IPS-15b (cell line): Measurements from ENCODE around the gene ANO2.
"Not testable (repeated sequence)": the region's sequence is repeated elsewhere in the genome, so short reads cannot be mapped to it uniquely, and the experiment has no call there.

Source experiments
- H3K27me3 ChIP-seq: one replicate; pipeline ENCODE4 v1.6.1; 2013; ENCODE audit warnings: low read length; ENCODE audit not compliant: control insufficient read depth, insufficient read depth
- H3K36me3 ChIP-seq: one replicate; pipeline ENCODE4 v1.6.1; 2013; ENCODE audit warnings: low read length; ENCODE audit not compliant: control insufficient read depth, insufficient read depth
- H3K4me1 ChIP-seq: one replicate; pipeline ENCODE4 v1.6.1; 2013; ENCODE audit warnings: mild to moderate bottlenecking, low read length; ENCODE audit not compliant: control insufficient read depth, insufficient read depth
- H3K4me3 ChIP-seq: one replicate; pipeline ENCODE4 v1.5.1; 2013; ENCODE audit warnings: low read depth, low read length
- H3K9ac ChIP-seq: one replicate; pipeline ENCODE4 v1.6.1; 2013; ENCODE audit warnings: low read depth, mild to moderate bottlenecking, low read length
- H3K9me3 ChIP-seq: one replicate; pipeline ENCODE4 v1.6.1; 2013; ENCODE audit warnings: mild to moderate bottlenecking, low read length; ENCODE audit not compliant: control insufficient read depth, insufficient read depth

Gene ANO2

DNA sequence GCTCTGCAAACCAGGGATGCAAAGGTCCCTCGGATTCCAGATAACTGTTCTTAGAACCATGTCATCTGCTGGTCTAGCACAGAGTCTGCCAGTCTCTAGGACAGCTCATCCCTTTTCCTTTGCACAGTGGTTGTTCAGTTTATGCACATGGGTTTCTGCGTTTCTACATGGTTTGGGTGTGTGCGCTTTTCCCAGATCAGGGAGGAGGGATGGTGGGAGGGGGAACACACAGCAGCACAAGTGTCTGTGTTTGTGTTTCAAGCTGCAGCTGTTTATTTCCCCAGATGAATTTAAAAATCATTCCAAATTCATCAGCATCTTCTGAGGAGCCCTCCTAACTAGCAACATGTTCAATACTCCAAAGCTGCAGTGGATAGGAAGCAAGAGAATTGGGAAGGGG, 45.4 kb downstream of the ANO2 start:
- Histone ChIP-seq H3K9me3 (no peaks in the 10 kb centered on the region), H3K4me1 (no peaks in the 10 kb centered on the region), H3K9ac (no peak overlapping the region), H3K4me3 (no peak overlapping the region), H3K36me3 (no peaks in the 10 kb centered on the region), H3K27me3 (no peaks in the 10 kb centered on the region)

DNA sequence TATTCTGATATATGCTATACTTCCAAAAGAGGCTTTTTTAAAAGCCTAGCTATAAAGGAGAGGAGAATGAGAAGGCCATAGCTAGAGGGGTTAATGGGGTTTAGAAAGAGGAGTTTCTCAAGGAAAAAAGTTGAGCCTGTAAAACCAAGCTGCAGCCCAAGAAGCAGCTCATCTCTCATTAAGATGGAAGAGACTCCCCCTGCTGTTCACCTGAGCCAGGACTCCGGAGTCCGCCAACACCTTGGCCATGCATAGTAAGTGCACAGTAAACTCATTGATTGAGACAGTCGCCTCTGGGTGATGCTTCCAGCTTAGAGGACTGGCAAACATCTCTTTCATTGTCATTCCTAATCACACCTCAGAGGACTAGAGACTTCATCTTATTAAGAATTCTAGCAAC, 46.2 kb downstream of the ANO2 start:
- H3K9me3 ChIP-seq = no peaks in the 10 kb centered on the region
- H3K9ac ChIP-seq = no peak overlapping the region
- H3K27me3 ChIP-seq = no peaks in the 10 kb centered on the region
- H3K4me1 ChIP-seq = no peaks in the 10 kb centered on the region
- H3K4me3 ChIP-seq = no peak overlapping the region
- H3K36me3 ChIP-seq = no peaks in the 10 kb centered on the region

DNA sequence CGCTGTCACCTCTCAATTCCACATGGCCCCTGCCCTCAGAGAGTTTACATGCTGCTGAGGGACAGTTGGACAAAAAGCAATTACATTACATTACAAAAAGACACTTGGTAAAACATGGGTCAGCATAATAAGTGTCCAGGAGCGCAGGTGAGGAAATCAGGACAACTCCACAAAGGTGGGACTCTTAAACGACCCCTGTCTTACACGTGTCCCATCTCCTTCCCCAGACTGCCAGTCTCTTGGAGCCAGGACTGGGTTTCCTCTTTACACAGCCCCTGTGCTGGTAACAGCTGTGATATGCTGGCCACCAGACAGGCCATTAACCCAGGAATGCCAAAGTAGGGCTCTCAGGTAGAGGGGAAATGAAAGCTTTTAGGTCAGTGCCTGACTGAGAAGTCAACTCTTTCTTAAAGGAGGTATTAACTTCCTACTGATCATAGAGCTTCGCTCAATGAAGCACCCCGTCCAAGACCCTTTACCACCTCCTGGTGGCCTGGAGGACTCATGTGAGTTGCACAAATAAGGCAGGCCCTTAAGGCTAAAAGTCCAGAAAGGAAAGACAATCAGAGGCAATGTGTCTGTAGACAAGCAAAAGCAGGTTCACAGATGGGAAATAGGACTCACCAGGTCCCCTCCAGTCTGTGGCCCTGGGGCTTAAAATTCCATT, 55.5 kb downstream of the ANO2 start:
- Histone ChIP-seq H3K4me1 (no peaks in the 10 kb centered on the region), H3K9me3 (no peaks in the 10 kb centered on the region), H3K27me3 (no peaks in the 10 kb centered on the region), H3K9ac (no peak overlapping the region), H3K4me3 (no peak overlapping the region), H3K36me3 (no peaks in the 10 kb centered on the region)

DNA sequence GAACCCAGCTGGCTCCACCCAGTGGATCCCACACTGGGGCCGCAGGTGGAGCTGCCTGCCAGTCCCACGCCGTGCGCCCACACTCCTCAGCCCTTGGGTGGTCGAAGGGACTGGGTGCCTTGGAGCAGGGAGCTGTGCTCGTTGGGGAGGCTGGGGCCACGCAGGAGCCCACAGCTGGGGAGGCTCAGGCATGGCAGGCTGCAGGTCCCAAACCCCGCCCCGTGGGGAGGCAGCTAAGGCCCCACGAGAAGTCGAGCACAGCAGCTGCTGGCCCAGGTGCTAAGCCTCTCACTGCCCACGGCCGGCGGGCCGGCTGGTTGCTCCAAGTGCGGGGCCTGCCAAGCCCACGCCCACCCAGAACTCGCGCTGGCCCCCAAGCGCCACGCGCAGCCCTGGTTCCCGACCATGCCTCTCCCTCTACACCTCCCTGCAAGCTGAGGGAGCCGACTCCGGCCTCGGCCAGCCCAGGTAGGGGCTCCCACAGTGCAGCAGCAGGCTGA, 56.2 kb downstream of the ANO2 start:
- no peaks in the 10 kb centered on the region for H3K4me1 ChIP-seq
- H3K27me3 ChIP-seq = no peaks in the 10 kb centered on the region
- H3K36me3 ChIP-seq = no peaks in the 10 kb centered on the region
- H3K9ac ChIP-seq = no peak overlapping the region
- no peak overlapping the region for H3K4me3 ChIP-seq
- no peaks in the 10 kb centered on the region for H3K9me3 ChIP-seq

DNA sequence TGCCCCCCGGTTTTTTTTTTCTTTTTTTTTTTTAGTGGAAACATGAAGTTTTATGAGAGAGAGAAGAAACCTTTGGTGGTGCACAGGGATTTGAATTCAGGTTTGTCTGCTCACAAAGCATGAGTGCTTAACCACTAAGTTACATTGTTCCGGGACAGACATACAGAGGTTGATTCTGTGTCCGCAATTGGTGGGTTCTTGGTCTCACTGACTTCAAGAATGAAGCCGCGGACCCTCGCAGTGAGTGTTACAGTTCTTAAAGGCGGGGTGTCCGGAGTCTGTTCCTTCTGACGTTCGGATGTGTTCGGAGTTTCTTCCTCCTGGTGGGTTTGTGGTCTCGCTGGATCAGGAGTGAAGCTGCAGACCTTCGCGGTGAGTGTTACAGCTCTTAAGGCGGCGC, 57.2 kb downstream of the ANO2 start:
- H3K4me3 ChIP-seq, H3K9ac ChIP-seq, H3K9me3 ChIP-seq, H3K4me1 ChIP-seq, H3K36me3 ChIP-seq, H3K27me3 ChIP-seq: not testable (repeated sequence)

DNA sequence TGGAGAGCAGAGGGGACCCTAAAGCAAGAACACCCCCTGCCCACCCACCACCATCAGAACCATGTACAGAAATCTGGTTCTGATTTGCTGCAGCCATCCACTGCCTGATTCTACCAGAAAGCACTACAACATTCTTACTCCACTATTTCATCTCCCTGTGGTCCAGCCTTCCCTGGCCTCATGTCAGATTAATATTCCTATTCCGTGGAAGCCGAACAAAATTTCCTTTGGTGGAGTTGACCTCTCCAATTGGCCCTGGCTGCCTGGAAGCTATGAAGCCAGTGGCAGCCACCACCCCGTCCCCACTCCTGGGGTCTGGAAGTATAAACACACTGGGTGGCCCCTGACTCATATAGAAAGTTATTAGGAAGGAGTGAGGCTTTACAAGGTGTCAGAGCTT, 60.2 kb downstream of the ANO2 start:
- Histone ChIP-seq H3K9ac (no peak overlapping the region), H3K4me1 (peaks cover 11% of the 10 kb centered on the region), H3K4me3 (no peak overlapping the region), H3K9me3 (no peaks in the 10 kb centered on the region), H3K36me3 (no peaks in the 10 kb centered on the region), H3K27me3 (no peaks in the 10 kb centered on the region)

DNA sequence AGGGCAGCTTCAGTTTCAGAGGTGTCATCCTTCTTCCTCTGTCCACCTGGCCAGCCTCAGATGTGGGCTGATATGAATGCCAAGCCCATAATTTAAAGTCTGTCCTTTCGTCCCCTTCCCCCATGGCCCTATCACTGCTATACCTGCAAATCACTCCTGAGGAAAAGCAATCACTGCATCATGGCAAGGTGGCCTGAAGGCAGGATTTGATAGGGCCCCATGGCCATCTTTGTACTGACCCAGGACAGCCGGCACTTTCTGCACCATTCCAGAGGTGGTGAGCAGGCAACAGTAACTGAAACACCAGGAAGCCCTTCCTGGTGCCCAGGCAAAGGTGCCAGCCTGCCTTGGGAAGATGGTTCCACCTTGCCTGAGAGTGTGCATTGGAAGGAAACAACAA, 60.8 kb downstream of the ANO2 start:
- Histone ChIP-seq H3K9ac (no peak overlapping the region), H3K27me3 (no peaks in the 10 kb centered on the region), H3K4me1 (peaks cover 11% of the 10 kb centered on the region), H3K9me3 (no peaks in the 10 kb centered on the region), H3K4me3 (no peak overlapping the region), H3K36me3 (no peaks in the 10 kb centered on the region)

DNA sequence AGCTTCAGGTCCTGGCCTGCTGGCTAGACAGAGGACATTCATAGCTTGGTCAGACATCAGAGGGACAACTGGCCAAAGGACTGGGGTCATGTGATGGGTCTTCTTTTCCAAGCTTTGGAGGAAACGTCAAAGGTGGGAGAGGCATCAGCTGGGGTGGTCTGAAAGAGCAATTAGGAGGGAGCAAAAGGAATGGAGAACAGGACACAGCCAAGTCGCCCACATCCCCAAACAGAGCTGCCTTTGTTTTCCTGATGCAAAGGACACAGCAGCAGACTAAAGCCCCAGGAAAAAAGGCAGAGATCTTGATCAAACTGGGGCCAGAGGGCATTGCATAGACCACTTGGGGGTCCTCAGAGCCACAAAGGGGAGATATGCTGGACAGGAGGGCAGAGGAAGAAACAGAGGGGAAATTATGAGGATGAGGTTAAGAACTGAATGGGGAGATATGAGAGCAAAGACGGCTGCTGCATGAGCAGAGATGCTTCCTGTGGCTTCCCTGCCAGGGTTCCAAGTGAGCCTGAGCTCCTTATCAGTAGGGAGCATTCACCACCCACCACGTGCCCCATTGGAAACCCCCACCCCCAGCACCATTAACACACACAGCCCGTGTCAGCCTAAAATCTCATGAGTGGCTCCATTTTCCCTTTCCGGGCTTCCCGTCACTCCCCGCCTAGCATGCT, 62.4 kb downstream of the ANO2 start:
- Histone ChIP-seq H3K4me3 (no peak overlapping the region), H3K36me3 (no peaks in the 10 kb centered on the region), H3K9ac (no peak overlapping the region), H3K27me3 (no peaks in the 10 kb centered on the region), H3K4me1 (peaks cover 11% of the 10 kb centered on the region), H3K9me3 (no peaks in the 10 kb centered on the region)

DNA sequence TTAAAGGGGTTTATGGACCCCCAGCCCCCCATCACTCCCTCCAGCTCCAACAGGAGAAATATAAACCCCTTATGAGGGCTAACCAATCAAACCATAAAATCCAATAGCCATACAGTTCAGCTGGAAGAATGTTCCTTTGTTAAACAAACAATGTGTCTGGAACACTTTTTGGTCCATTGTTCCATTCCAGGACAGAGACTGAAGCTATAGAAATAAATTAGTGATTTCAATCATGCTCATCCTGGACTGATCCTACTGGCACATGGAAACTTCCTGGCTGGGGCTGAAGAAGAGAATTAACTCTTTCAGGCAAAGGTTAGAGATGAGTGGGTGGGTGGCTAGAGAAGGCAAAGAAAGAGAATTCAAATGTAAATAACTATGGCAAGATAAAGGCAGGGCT, 63.4 kb downstream of the ANO2 start:
- H3K36me3 ChIP-seq = no peaks in the 10 kb centered on the region
- no peak overlapping the region for H3K9ac ChIP-seq
- H3K27me3 ChIP-seq = no peaks in the 10 kb centered on the region
- no peak overlapping the region for H3K4me3 ChIP-seq
- H3K9me3 ChIP-seq = no peaks in the 10 kb centered on the region
- peaks cover 11% of the 10 kb centered on the region for H3K4me1 ChIP-seq

DNA sequence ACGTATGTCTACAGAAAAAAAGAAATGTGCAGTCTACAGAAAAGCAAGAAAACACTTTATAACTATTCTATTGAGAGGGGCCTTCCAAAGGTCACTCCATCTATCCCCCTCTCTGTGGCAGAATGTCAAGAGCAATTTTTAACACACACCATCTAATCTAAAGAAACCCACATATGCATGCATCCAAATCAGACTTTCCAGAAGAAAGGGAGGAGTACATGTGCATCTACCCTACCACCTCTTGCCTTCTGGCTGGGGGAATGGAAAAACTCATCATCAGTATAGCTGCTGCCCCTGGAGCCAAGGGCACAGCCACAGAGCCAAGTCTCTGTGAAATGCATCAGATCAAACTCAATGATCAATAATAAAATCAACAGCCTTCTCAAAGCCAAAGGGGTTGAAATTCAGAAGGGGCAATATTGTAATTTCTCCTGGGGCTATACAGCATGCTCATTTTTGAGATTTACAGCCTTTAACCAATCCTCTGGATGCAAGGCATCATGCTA, 63.9 kb downstream of the ANO2 start:
- Histone ChIP-seq H3K36me3 (no peaks in the 10 kb centered on the region), H3K9ac (no peak overlapping the region), H3K4me3 (no peak overlapping the region), H3K27me3 (no peaks in the 10 kb centered on the region), H3K9me3 (no peaks in the 10 kb centered on the region), H3K4me1 (peaks cover 11% of the 10 kb centered on the region)

DNA sequence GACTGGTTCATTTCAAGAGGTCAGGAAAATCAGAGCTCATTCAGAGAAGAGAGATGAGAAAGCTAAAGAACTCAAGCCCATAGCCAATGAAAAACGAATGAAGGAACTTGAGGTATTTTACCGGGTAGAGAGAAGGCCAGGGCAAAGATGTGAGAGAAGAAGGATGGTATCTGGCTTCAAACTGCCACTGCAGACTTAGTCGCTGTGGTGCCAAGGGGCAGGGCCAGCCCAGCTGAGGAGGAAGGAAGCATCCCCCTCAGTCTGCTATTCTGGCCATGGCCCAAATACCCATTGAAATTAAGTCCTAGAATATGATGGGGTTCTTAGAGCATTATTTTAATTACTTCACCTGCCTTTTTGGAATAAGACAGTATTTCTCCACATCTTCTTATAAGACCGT, 69.2 kb downstream of the ANO2 start:
- Histone ChIP-seq H3K9me3 (no peaks in the 10 kb centered on the region), H3K36me3 (no peaks in the 10 kb centered on the region), H3K27me3 (no peaks in the 10 kb centered on the region), H3K4me1 (peaks cover 4% of the 10 kb centered on the region), H3K4me3 (no peak overlapping the region), H3K9ac (no peak overlapping the region)

DNA sequence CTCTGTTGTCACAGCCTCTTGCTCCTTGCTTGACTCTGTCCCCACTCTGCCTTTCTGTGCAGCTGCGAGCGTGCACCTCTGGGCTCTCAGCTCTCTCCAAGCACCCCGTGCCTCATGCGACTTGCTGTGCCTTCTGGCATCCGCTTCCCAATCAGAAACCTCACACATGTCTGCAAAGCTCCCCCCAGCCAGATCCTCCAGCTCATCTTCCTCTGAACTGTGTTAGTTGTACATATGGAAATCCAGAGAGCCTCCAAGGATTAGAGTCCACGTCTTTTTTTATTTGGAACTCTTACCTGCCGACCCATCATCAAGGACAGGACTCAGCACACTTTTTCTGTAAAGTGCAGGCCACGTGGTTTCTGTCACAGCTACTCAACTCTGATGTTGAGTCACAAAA, 70.5 kb downstream of the ANO2 start:
- Histone ChIP-seq H3K27me3 (no peaks in the 10 kb centered on the region), H3K4me3 (no peak overlapping the region), H3K4me1 (peaks cover 4% of the 10 kb centered on the region), H3K9me3 (no peaks in the 10 kb centered on the region), H3K9ac (no peak overlapping the region), H3K36me3 (no peaks in the 10 kb centered on the region)
